Heart left ventricle (tissue), 16 donors: Measurements from ENCODE around the gene MAGOHB. TPM values are rescaled to one million over a fixed set of nuclear protein-coding genes. Genes with fewer than 3 reads are reported as not detected.

Source experiments
- ATAC-seq, 4 donors: fragments of 200-7000 bp; cut with Tn5 transposase; one replicate each; pipeline ENCODE4 v1.9.1; 2020 to 2022; ENCODE audit warnings: moderate library complexity in 4 of 4, mild to moderate bottlenecking in 3 of 4, moderate number of reproducible peaks in 1 of 4
- DNase-seq, 5 donors: peaks; one replicate each; pipeline ENCODE4 v3.0.0-alpha.2; 2020
- H3K27ac ChIP-seq, 12 donors: fragments of 200-600 bp; sonication (generic) in 4 of 12; one replicate each; pipeline versions ENCODE4 v1.5.0 to v1.8.0; 2016 to 2022; ENCODE audit warnings: mild to moderate bottlenecking in 2 of 12
- H3K27me3 ChIP-seq, 9 donors: fragments of 200-600 bp; sonication (generic) in 2 of 9; one replicate each; pipeline versions ENCODE4 v1.5.1 to v1.8.0; 2016 to 2022; ENCODE audit warnings: mild to moderate bottlenecking in 3 of 9
- H3K36me3 ChIP-seq, 9 donors: fragments of 200-600 bp; sonication (generic) in 2 of 9; one replicate each; pipeline versions ENCODE4 v1.5.0 to v1.8.0; 2018 to 2022; ENCODE audit warnings: mild to moderate bottlenecking in 2 of 9
- H3K4me1 ChIP-seq, 12 donors: fragments of 200-600 bp; sonication (generic) in 4 of 12; one replicate each; pipeline versions ENCODE4 v1.5.0 to v1.8.0; 2016 to 2022; ENCODE audit warnings: mild to moderate bottlenecking in 3 of 12
- H3K4me3 ChIP-seq, 12 donors: fragments of 200-600 bp; sonication (generic) in 4 of 12; one replicate each; pipeline versions ENCODE4 v1.5.0 to v1.8.0; 2017 to 2022; ENCODE audit warnings: mild to moderate bottlenecking in 9 of 12, moderate library complexity in 4 of 12
- H3K9me3 ChIP-seq, 12 donors: fragments of 200-600 bp; sonication (generic) in 4 of 12; one replicate each; pipeline versions ENCODE4 v1.5.0 to v1.8.0; 2016 to 2022; ENCODE audit warnings: mild to moderate bottlenecking in 1 of 12
- POLR2A ChIP-seq, 2 donors: fragments of 450-650 bp; IDR thresholded peaks; one replicate each; pipeline ENCODE4 v1.6.1; 2017; ENCODE audit warnings: antibody characterized with exemption in 2 of 2, mild to moderate bottlenecking in 2 of 2, moderate library complexity in 2 of 2
- WGBS, 4 donors: extraction: QIAGEN DNeasy Blood & Tissue Kit in 2 of 4; methylation state at CpG; one replicate each; pipeline versions ENCODE4 v1.1.5 to v1.1.7; 2013 to 2018; 5-methylcytosine and 5-hydroxymethylcytosine counted together
- intact Hi-C, 10 donors: fragments of 100-400 bp; cut with DNase I; formaldehyde crosslinking; loops; one replicate each; pipeline versions ENCODE4 v1.11.1 to v1.14.2; 2022
- polyA plus RNA-seq, 2 donors: library from polyadenylated mRNA; stranded (reverse); fragments of 200-250 nt; gene quantifications; one replicate each; pipeline ENCODE4 v1.2.3, GENCODE V29; 2013
- total RNA-seq, 9 donors: library from RNA; depleted of rRNA in 2 of 9; stranded (reverse); fragments of >200 nt in 2 of 9; fragmentation: NEBNext Ultra II Directional in 3 of 9; extraction: Animal tissue kit (Norgen Biotek cat#: 25700) in 3 of 9; gene quantifications; one replicate each; pipeline versions ENCODE4 v1.1.0 to v1.2.4, GENCODE V29; 2016 to 2023
- TF ChIP-seq, protein P1 (sequence below), 12 donors: fragments of 200-600 bp; sonication (generic) in 4 of 12; IDR thresholded peaks; one replicate each; pipeline versions ENCODE4 v1.5.0 to v1.8.0; 2018 to 2022; ENCODE audit warnings: antibody characterized with exemption in 12 of 12, mild to moderate bottlenecking in 5 of 12
- donor health status: ischemic (EF 13 %, LVEDD 7.1; RV severe dilation, severe dysfunction).
- donor health status: healthy with polysubstance abuse.
- donor health status: DM: no; HTN: yes; CAD: no.
- donor health status: DM: no; HTN: no; CAD: no.
- donor health status: ischemic (EF 25% LVEDD 6.9; RV normal size, moderate dysfunction).
- donor health status: ischemic (EF 25% LVEDD 5.7; RV mildly dilated, moderate dysfunction).
- donor health status: healthy.
- donor health status: DM: yes; HTN: yes; CAD: no.
- donor health status: ischemic (EF 35%, LVEDD 5.7; RV mildly dilated, moderate dysfunction).
- donor health status: nonischemic (EF 11% LVEDD 7.7; RV severe dilation, severe dysfunction).
- donor health status: DM: yes; HTN: yes; CAD: no.
- donor health status: PGD.
- donor health status: ischemic (EF 29% LVEDD 5.4; RV normal size, mild dysfunction).
- donor health status: nonischemic (EF 23%, LVEDD 6.1; RV moderate dilation, normal function).

Gene MAGOHB
- total and polyA plus RNA-seq, 11 donors = 1.8 to 18.1 (median 12.7) TPM

DNA sequence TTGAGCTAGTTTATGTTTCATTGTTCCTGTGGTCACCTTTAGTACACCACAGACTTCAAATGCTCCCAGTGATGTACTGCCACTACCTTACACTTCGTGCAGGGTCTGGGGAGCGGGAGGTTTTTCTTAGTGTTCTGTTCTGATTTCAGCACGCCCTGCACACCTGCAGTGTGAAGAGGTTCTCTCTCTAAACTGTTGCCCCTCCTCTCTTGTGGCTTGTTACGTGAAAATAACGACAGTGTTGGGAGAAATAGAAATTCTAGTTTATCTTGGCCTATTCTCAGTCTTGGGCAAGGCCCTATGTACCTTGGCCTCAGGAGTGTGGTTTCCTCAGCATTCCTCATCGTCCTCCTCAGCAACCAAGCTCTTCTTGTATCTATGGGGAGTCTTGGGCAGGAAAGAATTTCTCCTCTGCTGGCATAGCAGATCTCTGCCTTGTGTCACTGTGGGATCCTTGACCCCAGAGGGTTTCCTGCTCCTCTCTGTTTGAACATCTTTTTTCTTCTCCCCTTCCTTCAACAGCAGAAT, 59.1 kb downstream of the MAGOHB start:
- no peak for DNase-seq
- WGBS, 4 donors = 78 to 89% (median 84%) methylated on average over 6 of the region's 6 CpGs
- no peaks in the 10 kb centered on the region for H3K4me1 ChIP-seq
- H3K4me3 ChIP-seq = peak overlapping the region in 1 of 12 donors; percentile 12
- peaks cover 0 to 20% (median 0%) of the 10 kb centered on the region in 9 donors for H3K27me3 ChIP-seq
- TF ChIP-seq, protein P1, sequence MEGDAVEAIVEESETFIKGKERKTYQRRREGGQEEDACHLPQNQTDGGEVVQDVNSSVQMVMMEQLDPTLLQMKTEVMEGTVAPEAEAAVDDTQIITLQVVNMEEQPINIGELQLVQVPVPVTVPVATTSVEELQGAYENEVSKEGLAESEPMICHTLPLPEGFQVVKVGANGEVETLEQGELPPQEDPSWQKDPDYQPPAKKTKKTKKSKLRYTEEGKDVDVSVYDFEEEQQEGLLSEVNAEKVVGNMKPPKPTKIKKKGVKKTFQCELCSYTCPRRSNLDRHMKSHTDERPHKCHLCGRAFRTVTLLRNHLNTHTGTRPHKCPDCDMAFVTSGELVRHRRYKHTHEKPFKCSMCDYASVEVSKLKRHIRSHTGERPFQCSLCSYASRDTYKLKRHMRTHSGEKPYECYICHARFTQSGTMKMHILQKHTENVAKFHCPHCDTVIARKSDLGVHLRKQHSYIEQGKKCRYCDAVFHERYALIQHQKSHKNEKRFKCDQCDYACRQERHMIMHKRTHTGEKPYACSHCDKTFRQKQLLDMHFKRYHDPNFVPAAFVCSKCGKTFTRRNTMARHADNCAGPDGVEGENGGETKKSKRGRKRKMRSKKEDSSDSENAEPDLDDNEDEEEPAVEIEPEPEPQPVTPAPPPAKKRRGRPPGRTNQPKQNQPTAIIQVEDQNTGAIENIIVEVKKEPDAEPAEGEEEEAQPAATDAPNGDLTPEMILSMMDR (IDR thresholded peaks at IDR 0.05) = no peak
- TF ChIP-seq POLR2A (IDR thresholded peaks at IDR 0.05) = no peak
- no peaks in the 10 kb centered on the region for H3K9me3 ChIP-seq
- H3K27ac ChIP-seq = peak overlapping the region in 1 of 12 donors; percentile 63
- intact Hi-C loops = no loop called here
- H3K36me3 ChIP-seq = no peaks in the 10 kb centered on the region
- no peak for ATAC-seq

Other genes with a start within 250 kb of the MAGOHB start
- gene KLRK1, start 223.6 kb downstream of the MAGOHB start, total RNA-seq = 1 to 10 TPM in 2 of 9 donors, under 1 TPM in 5, not detected in 2; 0.45 to 6.6 (median 0.49) TPM
- under 1 TPM; 0.28 to 0.69 TPM for gene KLRK1, start 223.6 kb downstream of the MAGOHB start, polyA plus RNA-seq
- gene KLRC4, start 203.9 kb downstream of the MAGOHB start, total RNA-seq = 1 to 10 TPM in 1 of 9 donors, not detected in 8; 1.1 TPM
- not detected for gene KLRC4, start 203.9 kb downstream of the MAGOHB start, polyA plus RNA-seq
- not detected for gene KLRC3, start 193.0 kb downstream of the MAGOHB start, total RNA-seq
- not detected for gene KLRC3, start 193.0 kb downstream of the MAGOHB start, polyA plus RNA-seq
- under 1 TPM in 1 of 9 donors, not detected in 8; 0.51 TPM for gene KLRC2, start 177.6 kb downstream of the MAGOHB start, total RNA-seq
- gene KLRC2, start 177.6 kb downstream of the MAGOHB start, polyA plus RNA-seq = not detected
- gene KLRC1, start 160.2 kb downstream of the MAGOHB start, total RNA-seq = 1 to 10 TPM in 1 of 9 donors, under 1 TPM in 2, not detected in 6; 0.18 to 1.2 (median 0.32) TPM
- gene KLRC1, start 160.2 kb downstream of the MAGOHB start, polyA plus RNA-seq = under 1 TPM; 0.10 to 0.61 TPM
- gene EIF2S3B, start 107.7 kb downstream of the MAGOHB start, total RNA-seq = 1 to 10 TPM in 2 of 9 donors, under 1 TPM in 5, not detected in 2; 0.37 to 1.5 (median 0.51) TPM
- gene EIF2S3B, start 107.7 kb downstream of the MAGOHB start, polyA plus RNA-seq = under 1 TPM; 0.11 to 0.49 TPM
- under 1 TPM in 1 of 9 donors, not detected in 8; 0.21 TPM for gene STYK1, start 60.4 kb upstream of the MAGOHB start, total RNA-seq
- gene STYK1, start 60.4 kb upstream of the MAGOHB start, polyA plus RNA-seq = under 1 TPM in 1 of 2 donors, not detected in 1; 0.01 TPM
- 1,000 to 10,000 TPM in 2 of 9 donors, 100 to 1,000 TPM in 7; 399 to 2,225 (median 790) TPM for gene YBX3, start 109.7 kb upstream of the MAGOHB start, total RNA-seq
- gene YBX3, start 109.7 kb upstream of the MAGOHB start, polyA plus RNA-seq = 1,000 to 10,000 TPM in 1 of 2 donors, 100 to 1,000 TPM in 1; 429 to 1,753 TPM
- gene TAS2R7, start 189.0 kb upstream of the MAGOHB start, total RNA-seq = not detected
- gene TAS2R7, start 189.0 kb upstream of the MAGOHB start, polyA plus RNA-seq = not detected
- gene TAS2R8, start 193.7 kb upstream of the MAGOHB start, total RNA-seq = under 1 TPM in 1 of 9 donors, not detected in 8; 0.50 TPM
- not detected for gene TAS2R8, start 193.7 kb upstream of the MAGOHB start, polyA plus RNA-seq
- gene TAS2R9, start 196.6 kb upstream of the MAGOHB start, total RNA-seq = under 1 TPM in 1 of 9 donors, not detected in 8; 0.27 TPM
- gene TAS2R9, start 196.6 kb upstream of the MAGOHB start, polyA plus RNA-seq = not detected
- under 1 TPM in 3 of 9 donors, not detected in 6; 0.37 to 0.51 (median 0.41) TPM for gene TAS2R10, start 212.7 kb upstream of the MAGOHB start, total RNA-seq
- gene TAS2R10, start 212.7 kb upstream of the MAGOHB start, polyA plus RNA-seq = not detected
- gene PRR4, start 235.9 kb upstream of the MAGOHB start, total RNA-seq = 1 to 10 TPM in 6 of 9 donors, under 1 TPM in 1, not detected in 2; 0.85 to 3.9 (median 1.7) TPM
- gene PRR4, start 235.9 kb upstream of the MAGOHB start, polyA plus RNA-seq = 1 to 10 TPM; 2.9 to 5.5 TPM